ENCODE results near the gene SCN5A.
A peak's percentile ranks its signal among the peaks of the same experiment; 100 is the strongest.

The SCN5A gene

GRCh38 chr3:38649500-38650247 lies at the start of gene SCN5A:
Gene SCN5A, minus strand, starts transcription at chr3:38649687. Its CDS starts 16,380 bp downstream, at chr3:38633307.
- peak; percentile 62 for DNase-seq

GRCh38 chr3:38698760-38699159 lies 49.3 kb upstream of the SCN5A start:
- DNase-seq: no peak

DNA sequence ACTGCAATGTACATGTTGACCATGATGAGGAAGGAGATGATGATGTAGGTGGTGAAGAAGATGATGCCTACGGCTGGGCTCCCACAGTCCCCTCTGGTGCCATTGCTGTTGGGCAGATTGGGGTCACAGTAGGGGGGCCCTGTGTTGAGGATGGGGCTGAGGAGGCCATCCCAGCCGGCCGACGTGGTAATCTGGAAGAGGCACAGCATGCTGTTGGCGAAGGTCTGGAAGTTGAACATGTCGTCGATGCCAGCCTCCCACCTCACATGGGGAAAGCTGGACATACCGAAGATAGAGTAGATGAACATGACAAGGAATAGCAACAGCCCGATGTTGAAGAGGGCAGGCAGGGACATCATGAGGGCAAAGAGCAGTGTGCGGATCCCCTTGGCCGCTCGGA lies 48.6 kb upstream of the SCN5A start:
- no peak for DNase-seq

GRCh38 chr3:38696034-38696433 lies 46.5 kb upstream of the SCN5A start:
- DNase-seq: no peak

DNA sequence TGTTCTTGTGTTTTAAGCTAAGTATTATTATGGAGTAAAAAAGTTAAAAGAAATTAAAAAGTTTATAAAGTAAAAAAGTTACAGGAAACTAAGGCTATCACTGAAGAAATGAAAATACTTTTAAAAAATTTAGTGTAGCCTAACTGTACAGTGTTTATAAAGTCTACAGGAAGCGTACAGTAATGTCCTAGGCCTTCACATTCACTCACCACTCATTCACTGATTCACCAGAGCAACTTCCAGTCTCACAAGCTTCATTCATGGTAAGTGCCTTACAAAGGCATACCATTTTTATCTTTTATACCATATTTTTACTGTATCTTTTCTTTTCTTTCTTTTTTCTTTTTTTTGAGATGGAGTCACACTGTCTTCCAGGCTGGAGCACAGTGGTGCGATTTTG lies 40.7 kb upstream of the SCN5A start:
- no peak for DNase-seq

DNA sequence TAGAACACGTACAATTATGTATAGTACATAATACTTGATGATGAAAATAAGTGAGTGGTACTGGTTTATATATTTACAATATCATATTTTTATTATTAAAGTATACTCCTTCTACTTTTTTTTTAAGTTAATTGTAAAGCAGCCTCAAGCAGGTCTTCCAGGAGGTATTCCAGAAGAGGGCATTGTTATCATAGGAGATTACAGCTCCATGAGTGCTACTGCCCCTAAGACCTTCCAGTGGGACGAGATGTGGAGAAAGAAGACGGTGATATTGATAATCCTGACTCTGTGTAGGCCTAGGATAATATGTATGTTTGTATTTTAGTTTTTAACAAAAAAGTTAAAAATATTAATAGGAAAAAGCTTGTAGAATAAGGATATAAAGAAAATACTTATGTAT lies 40.3 kb upstream of the SCN5A start:
- no peak for DNase-seq

GRCh38 chr3:38689346-38689745 lies 39.9 kb upstream of the SCN5A start:
- DNase-seq: no peak

GRCh38 chr3:38687321-38687720 lies 37.8 kb upstream of the SCN5A start:
- DNase-seq: no peak

DNA sequence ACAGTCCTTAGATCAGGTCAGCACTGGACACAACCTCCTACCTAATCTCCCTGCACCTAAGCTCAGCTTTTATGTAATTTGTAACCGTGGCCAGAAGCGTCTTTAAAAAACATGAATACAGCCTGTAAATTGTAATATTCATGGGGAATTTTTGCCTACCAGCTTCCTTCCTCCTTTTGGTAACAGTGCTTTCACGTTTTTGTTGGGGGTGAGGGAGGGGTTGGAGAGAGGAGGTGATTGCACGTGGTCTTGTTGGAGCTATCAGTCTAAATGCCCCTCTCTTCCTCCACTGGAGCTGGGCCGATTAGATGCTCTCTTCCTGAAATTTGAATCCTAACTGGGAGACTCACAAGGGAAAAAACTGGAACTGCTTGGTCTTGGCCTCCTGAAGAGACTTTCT lies 35.1 kb upstream of the SCN5A start:
- no peak for DNase-seq

DNA sequence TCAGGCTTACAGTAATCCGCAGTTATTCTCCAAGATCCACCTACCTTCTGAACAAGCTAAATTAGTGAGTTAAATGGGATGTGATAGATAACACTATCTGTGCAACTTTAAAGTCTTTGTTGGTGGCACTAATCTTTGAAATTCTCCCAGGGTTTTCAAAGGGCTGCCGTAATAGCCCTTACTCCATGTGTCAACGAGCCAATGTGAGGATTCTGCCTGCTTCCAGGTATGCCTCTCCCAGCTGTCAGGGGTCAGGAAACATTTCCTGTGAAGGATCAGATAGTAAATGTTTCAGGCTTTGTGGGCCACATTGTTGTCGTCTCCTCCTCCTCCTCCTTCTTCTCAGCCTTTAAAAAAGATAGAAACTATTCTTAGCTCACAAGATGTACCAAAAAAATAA lies 20.2 kb upstream of the SCN5A start:
- no peak for DNase-seq

DNA sequence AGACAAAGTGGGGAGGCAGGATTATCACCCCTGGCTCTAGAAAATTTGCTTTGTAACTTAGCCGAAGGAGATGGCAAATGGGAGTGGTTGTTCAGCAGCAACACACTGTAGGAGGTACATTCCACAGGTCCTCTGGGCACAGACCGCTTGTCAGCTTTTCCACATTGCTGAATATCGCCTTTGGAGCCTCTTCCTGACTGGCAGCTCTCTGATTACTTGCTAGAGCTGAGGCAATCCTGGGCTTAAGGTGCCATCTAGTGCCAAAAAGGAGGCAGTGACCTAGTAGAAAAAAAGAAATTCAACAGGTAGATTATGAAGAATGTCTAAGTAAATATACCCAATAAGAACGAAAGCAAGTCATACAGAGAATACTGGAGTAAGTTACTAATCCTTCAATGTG lies 13.1 kb upstream of the SCN5A start:
- DNase-seq: no peak

DNA sequence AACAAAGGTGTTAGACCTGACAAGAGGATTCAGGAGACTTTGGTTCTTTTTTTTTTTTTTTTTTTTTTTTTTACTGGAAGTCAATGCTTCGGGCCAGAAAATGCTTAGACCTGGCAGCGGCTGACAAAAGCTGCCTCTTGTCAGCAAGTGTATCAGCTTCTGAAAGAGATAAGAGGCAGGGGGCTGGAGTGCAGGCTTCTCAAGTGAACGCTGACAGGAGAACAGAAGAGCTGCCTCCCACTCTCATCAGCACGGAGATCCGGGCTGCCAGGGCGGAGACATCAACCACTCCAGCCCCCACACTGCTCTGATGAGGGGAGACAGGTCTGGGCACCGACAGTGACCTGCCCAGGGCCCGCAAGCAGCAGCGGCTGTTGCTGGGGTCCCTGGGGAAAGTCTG lies 9.4 kb upstream of the SCN5A start:
- DNase-seq: no peak

DNA sequence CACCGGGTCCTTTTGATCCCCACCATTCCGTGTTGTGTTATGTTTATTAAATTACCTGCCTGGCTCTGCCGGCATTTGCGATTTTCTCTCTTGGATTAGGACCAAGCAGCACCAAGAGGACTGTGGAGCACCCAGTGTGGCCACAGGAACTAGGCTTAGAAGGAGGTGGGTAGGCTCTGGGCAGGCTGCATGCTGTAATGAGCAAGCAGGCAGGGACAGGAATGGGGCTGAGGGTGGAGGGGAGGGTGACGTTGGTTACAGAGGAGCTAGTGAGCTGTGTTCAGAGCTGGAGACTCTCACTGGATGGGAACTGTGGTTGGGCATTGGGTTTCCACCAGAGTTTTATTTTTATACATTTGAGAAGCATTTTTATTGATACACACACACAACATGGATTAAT lies 7.9 kb upstream of the SCN5A start:
- DNase-seq: no peak

GRCh38 chr3:38655708-38656300 lies 6.3 kb upstream of the SCN5A start:
- no peak for DNase-seq

DNA sequence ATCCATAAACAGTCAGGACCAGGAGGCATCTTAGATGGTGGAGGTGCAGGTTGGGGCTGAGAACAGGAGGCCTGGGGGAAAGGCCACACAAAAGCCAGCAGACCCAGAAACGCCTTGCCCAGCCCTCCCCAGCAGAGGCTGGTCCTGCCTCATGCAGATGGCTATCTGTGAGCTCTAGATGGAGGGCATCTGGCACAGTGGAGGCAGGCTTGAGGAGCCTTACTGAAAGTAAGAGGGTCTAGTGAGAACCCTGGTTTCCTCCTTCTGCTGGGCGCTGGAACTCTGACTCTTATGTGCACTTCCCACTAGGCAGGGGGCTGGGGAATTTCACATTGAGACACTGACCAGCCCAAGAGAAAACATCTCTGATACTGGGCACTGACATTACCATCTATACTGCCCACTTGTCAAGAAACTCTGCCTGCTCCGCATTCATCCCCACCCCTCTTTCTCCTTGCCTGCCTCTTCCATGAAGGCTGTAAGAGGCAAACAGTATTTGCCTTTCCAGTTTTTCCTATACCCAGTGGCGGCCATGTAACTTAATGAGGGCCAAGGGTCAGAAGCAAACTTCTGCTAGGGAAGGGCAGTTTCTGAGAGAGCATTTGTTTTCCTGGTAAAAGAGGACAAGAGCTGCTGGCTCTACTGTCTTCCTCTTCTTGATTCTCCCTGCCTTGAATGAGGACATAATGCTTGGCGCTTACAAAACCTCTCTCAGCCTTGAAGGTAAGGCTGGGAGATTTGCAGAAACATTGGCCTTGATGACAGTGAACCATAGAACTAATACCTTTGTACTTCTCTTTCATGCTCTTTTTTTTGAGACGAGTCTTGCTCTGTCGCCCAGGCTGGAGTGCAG lies 4.4 kb upstream of the SCN5A start:
- DNase-seq: no peak

- DNase-seq: no peak
Observed at GRCh38 chr3:38652934-38653333, 3.4 kb upstream of the SCN5A start.

DNA sequence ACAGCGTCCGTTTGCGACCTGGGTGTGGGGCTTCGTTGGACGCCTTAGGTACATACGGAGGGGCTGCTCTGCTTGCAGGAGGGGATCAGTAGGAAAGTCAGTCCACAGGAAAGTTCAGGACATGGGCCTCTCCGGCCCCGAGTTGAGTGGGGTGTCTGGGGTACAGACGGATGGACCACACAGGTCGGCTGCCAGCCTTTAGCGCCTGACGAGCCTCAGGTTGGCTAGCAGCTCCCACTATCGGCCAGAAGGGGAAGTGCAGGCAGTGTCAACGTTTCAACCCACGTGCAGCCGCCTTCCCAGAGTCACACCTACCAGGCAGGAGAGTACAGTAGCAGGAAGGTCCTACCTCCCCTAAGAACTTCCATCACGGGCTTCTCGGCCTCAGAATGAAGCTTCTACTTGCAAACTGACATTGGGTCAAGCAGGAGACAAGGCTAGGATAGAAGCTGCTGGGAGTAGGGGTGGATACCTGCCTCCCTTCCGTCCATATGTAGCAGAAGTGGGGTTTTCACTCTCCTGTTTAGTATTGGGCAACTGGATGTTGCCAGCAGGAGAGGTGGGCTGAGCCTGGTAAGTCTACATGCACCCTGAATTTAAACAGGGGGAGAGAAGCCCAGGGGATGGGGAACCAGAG lies 1.8 kb upstream of the SCN5A start:
- peak; percentile 69 for DNase-seq

DNA sequence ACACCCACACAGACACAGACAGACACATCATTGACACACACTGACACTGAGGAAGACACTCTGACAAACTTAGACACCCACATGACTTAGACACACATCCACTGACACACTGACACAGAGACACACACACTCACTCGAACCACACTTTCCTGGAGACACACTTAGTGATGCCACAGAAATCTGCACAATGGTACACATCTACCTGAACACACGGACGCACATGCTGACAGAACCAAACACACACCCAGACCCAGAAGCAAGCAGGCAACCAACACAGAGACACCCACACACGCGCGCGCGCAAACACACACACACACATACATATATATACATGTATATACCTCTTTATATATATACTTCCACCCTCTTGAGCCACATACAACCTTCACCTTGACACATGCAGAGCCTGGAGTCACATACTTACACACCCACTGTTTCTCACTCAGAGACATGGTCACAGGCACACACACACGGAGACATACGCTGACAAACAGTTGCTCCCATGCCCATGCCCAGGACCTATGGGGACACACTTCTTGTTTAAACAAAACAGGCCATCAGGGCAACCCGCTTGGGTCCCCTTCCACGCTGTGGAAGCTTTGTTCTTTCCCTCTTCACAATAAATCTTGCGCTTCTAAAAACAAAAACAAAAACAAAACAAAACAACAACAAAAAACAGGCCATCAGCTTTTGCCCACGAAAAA lies 913 bp upstream of the SCN5A start:
- no peak for DNase-seq

DNA sequence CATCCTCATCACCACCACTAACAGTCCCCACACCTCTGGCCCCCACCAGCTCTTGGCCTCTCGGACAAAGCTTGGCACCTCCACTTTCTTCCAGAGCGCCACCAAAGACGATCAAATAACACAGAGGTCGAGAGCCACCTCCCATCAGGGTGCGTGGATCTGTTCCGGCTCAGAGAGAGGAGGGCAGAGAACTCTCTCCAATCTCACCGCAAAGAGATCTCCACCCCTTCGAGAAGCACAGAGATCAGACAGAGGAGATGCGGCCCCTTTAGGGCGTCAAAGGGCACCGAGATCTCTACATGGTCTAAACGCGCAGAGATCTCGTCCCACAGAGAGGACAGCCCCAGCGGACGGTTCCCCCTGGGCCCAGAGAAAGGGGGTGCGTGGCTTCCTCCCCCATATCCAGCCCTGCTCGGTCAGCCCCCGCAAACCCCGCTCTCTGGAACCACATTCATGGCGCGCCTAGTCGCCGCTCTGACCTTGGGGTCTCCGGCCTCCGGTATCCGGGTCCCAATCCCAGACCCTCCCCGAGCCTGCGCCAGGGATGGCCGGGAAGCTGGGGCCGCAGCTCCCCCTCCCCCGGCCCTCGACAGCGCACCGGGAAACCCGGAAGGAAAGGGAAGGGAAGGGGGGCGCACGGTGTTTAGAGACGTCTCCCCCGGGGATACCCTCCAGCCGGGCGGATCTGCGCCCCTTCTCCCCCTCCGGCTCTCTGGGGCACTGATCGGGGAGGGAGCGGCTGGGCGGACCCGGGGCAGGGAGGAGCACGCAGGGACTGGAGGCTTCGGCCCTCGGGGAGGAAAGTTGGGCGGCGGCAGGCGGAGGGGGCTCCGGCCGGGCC lies 608 bp downstream of the SCN5A start:
- DNase-seq: peak; percentile 24

DNA sequence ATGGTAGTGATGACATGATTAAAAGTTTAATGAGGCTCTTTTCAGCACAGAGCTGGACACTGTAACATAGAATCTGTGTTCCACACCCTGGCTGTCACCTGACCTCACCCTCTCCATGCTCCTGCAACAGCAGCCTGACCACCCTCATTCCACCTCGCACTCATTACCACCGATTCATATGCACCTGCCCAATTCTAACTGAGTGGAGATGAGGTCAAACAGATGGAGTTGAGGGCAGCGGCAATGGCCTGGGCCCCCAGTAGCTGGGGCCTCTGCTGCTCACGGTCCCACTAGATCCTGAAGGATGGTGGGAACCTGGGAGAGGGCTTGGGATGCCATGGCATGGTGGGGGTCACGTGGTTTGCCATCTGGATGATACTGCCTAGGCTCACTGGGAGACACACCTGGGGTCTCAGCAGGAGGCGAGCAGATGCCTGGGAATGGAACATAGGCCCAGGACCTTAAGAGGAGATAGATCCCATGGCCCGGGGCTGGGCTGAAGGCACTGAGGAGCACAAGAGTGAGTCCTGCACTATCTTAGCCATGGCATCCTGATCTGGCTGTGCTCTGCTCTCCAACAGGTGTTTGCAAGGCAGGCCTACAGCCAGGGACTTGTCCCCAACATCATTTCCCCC lies 1.3 kb downstream of the SCN5A start:
- DNase-seq: no peak

DNA sequence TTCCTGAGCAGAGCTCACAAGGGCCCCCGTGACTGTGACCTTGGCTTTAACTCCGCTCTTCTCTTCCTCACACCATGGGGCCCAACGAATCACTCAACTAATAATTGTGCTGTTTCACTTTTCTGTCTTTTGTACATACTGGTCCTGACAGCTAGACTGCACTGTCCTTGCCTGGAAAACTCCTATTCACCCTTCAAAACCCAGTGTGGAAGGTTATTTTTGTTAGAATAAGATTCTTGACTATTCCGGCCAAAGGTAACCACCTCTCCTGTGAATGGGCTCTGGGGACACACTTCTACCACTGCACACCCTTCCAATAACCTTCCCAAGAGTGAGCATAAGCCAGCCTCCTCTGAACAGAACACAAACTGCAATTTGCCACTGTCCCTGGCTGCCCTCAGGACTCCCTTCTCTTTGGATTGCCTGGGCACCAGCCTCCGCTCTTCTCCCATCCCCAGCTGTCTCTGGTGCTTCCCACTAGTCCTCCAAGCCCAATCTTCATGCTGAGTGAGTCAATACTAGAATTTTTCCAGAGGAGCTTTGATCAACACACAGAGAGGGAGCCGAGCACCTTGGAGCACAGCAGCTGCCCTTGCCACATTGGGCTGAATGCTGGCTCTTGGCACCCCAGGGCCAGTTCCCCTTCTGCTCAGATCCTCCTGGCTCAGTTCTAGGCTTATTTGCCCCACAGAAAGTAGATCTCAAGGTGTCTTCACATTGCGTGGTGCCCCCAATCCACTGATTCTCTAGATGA lies 2.1 kb downstream of the SCN5A start:
- DNase-seq: no peak

All from activated CD8-positive, alpha-beta memory T cell treated with anti-CD3 and anti-CD28 coated beads, Interleukin-2, amount 50 U/mL, for 4 hours (primary cell).